ENCODE measurements around the gene BMP8A. TPM values are rescaled to one million over a fixed set of nuclear protein-coding genes. Genes with fewer than 3 reads are reported as not detected.
"Not testable (repeated sequence)": the region's sequence is repeated elsewhere in the genome, so short reads cannot be mapped to it uniquely, and the experiment has no call there.

BMP8A gene
- total RNA-seq, 1 donor from 2014 or later, result not detected

DNA sequence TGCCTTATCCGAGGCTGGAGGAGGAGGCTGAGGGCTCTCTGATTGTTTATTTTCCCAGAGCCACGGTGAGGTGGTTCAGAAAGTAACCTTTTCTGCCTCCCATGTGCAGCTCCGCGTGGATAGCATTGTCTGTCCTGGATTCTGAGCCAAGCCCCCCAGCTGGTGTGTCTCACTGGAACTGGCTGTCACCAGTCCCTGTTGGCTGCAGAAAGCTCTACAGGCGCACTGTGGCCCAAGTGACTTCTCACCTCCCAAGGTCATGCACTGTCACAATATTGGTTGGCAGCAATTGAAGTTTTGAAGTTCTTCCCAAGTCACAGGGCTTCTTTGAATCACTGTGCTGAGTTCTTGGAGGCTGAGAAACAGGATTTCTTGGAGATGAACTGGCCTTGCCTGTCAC lies 8.2 kb downstream of the BMP8A start:
- no peak overlapping the region for H3K4me2 ChIP-seq
- peaks cover 3% of the 10 kb centered on the region for H3K36me3 Mint-ChIP-seq
- DNase-seq (ENCODE audit: low spot score), result no peak
- H3K4me3 ChIP-seq, result no peak overlapping the region
- no peak for TF ChIP-seq EZH2 (IDR thresholded peaks at IDR 0.05)
- no peak for TF ChIP-seq EZH2phosphoT487 (IDR thresholded peaks at IDR 0.05)
- TF ChIP-seq, protein P1, sequence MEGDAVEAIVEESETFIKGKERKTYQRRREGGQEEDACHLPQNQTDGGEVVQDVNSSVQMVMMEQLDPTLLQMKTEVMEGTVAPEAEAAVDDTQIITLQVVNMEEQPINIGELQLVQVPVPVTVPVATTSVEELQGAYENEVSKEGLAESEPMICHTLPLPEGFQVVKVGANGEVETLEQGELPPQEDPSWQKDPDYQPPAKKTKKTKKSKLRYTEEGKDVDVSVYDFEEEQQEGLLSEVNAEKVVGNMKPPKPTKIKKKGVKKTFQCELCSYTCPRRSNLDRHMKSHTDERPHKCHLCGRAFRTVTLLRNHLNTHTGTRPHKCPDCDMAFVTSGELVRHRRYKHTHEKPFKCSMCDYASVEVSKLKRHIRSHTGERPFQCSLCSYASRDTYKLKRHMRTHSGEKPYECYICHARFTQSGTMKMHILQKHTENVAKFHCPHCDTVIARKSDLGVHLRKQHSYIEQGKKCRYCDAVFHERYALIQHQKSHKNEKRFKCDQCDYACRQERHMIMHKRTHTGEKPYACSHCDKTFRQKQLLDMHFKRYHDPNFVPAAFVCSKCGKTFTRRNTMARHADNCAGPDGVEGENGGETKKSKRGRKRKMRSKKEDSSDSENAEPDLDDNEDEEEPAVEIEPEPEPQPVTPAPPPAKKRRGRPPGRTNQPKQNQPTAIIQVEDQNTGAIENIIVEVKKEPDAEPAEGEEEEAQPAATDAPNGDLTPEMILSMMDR (IDR thresholded peaks at IDR 0.05), result no peak
- peaks cover 7% of the 10 kb centered on the region for H3K27me3 Mint-ChIP-seq (ENCODE audit: insufficient read depth, low read depth)
- H3K9me3 Mint-ChIP-seq, result peaks cover 3% of the 10 kb centered on the region
- no peak overlapping the region for H3K9ac ChIP-seq
- no peak overlapping the region for H3K27ac ChIP-seq
- H3K4me3 Mint-ChIP-seq, result no peak overlapping the region
- peaks cover 4% of the 10 kb centered on the region for H3K4me1 Mint-ChIP-seq
- H3K4me1 ChIP-seq, result no peaks in the 10 kb centered on the region
- H3K27ac Mint-ChIP-seq, result no peak overlapping the region
- H3K9me3 ChIP-seq (ENCODE audit: low read depth), result no peaks in the 10 kb centered on the region
- no peaks in the 10 kb centered on the region for H3K79me2 ChIP-seq (ENCODE audit: low read depth)
- no peaks in the 10 kb centered on the region for H4K20me1 ChIP-seq (ENCODE audit: low read depth)
- no peak overlapping the region for H2AFZ ChIP-seq (replicated peaks)
- H3K27me3 ChIP-seq, result peaks cover 14% of the 10 kb centered on the region
- no peaks in the 10 kb centered on the region for H3K36me3 ChIP-seq
- H3F3A ChIP-seq (ENCODE audit: low read depth), result no peaks in the 10 kb centered on the region

DNA sequence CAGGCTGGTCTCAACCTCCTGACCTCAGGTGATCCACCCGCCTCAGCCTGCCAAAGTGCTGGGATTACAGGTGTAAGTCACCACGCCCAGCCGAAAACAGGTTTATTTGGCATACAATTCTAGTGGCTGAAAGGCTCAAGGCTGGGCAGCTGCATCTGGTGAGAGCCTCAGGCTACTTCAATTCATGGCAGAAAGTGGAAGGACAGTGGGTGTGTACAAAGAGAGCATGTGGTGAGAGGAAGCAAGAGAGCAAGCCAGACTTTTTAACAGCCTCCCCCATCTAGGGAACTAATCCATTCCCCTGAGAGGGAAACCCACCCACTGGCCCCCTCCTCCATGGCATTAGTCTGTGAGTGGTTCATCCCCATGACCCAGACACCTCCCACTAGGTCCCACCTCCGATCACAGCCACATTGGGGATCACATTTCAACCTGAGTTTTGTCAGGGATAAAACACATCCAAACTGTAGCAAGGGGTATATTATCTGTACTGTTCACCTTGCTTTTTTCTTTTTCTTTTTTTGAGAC lies 9.5 kb downstream of the BMP8A start:
- Histone ChIP-seq H2AFZ (replicated peaks) (no peak overlapping the region), H3K36me3 (no peaks in the 10 kb centered on the region), H3K27ac (no peak overlapping the region), H3K4me3 (no peak overlapping the region), H3K9ac (no peak overlapping the region), H3F3A (ENCODE audit: low read depth) (no peaks in the 10 kb centered on the region), H3K79me2 (ENCODE audit: low read depth) (no peaks in the 10 kb centered on the region), H3K4me1 (no peaks in the 10 kb centered on the region), H4K20me1 (ENCODE audit: low read depth) (no peaks in the 10 kb centered on the region), H3K27me3 (peaks cover 9% of the 10 kb centered on the region), H3K4me2 (no peak overlapping the region), H3K9me3 (ENCODE audit: low read depth) (no peaks in the 10 kb centered on the region)
- Mint-ChIP-seq H3K36me3 (peaks cover 3% of the 10 kb centered on the region), H3K4me1 (peaks cover 4% of the 10 kb centered on the region), H3K9me3 (peaks cover 3% of the 10 kb centered on the region), H3K27me3 (ENCODE audit: insufficient read depth, low read depth) (peaks cover 6% of the 10 kb centered on the region), H3K27ac (no peak overlapping the region), H3K4me3 (no peak overlapping the region)
- DNase-seq (ENCODE audit: low spot score), result no peak
- TF ChIP-seq EZH2 (IDR thresholded peaks at IDR 0.05) (no peak), EZH2phosphoT487 (IDR thresholded peaks at IDR 0.05) (no peak)
- TF ChIP-seq, protein P1 (IDR thresholded peaks at IDR 0.05), result no peak

DNA sequence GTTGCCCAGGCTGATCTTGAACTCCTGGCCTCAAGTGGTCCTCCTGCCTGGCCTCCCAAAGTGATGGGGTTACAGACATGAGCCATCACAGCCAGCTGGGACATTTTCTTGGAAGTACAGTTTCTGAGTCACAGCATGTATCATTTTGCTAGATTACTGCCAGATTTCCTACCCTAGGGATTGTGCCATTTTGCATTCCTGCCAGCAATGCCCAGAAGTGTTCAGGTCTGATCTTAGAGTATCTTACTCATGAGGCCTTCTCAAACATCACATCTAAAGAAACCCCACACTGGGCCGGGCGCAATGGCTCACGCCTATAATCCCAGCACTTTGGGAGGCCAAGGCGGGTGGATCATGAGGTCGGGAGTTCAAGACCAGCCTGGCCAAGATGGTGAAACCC lies 10.2 kb downstream of the BMP8A start:
- DNase-seq (ENCODE audit: low spot score), result no peak

DNA sequence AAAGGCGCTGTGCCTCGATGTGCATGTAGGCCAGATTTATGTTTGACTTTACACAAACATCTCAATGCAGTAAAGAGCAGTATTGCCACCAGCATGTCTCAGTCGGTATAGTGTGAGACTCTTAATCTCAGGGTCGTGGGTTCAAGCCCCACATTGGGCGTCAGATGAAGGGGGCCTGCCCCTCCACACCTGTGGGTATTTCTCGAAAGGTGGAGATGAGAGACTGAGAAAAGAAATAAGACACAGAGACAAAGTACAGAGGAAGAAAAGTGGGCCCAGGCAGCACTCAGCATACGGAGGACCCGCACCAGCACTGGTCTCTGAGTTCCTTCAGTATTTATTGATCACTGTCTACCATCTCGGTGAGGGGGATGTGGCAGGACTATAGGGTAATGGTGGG lies 13.0 kb downstream of the BMP8A start:
- H3K27me3 Mint-ChIP-seq (ENCODE audit: insufficient read depth, low read depth); H3K9me3 ChIP-seq (ENCODE audit: low read depth); H3F3A ChIP-seq (ENCODE audit: low read depth); H3K27ac ChIP-seq; H3K79me2 ChIP-seq (ENCODE audit: low read depth); H3K27ac Mint-ChIP-seq; H3K27me3 ChIP-seq; H3K36me3 Mint-ChIP-seq; H4K20me1 ChIP-seq (ENCODE audit: low read depth); H3K4me3 ChIP-seq; H3K4me1 ChIP-seq; H3K9me3 Mint-ChIP-seq; H2AFZ ChIP-seq (replicated peaks); H3K36me3 ChIP-seq; H3K4me2 ChIP-seq; H3K9ac ChIP-seq; DNase-seq (ENCODE audit: low spot score); H3K4me3 Mint-ChIP-seq: not testable (repeated sequence)
- H3K4me1 Mint-ChIP-seq, result peaks cover 11% of the 10 kb centered on the region

More for the DNA sequence above, 10.2 kb downstream of the BMP8A start:
- no peak overlapping the region for H3K9ac ChIP-seq
- H3K4me3 ChIP-seq, result no peak overlapping the region
- no peak overlapping the region for H3K27ac Mint-ChIP-seq
- H3F3A ChIP-seq (ENCODE audit: low read depth), result no peaks in the 10 kb centered on the region
- no peak for TF ChIP-seq EZH2phosphoT487 (IDR thresholded peaks at IDR 0.05)
- TF ChIP-seq, protein P1 (IDR thresholded peaks at IDR 0.05), result no peak
- TF ChIP-seq EZH2 (IDR thresholded peaks at IDR 0.05), result no peak
- H4K20me1 ChIP-seq (ENCODE audit: low read depth), result no peaks in the 10 kb centered on the region
- H3K27ac ChIP-seq, result no peak overlapping the region
- H3K4me3 Mint-ChIP-seq, result no peak overlapping the region
- no peaks in the 10 kb centered on the region for H3K79me2 ChIP-seq (ENCODE audit: low read depth)
- H3K9me3 Mint-ChIP-seq, result peaks cover 3% of the 10 kb centered on the region
- no peaks in the 10 kb centered on the region for H3K9me3 ChIP-seq (ENCODE audit: low read depth)
- peaks cover 6% of the 10 kb centered on the region for H3K27me3 Mint-ChIP-seq (ENCODE audit: insufficient read depth, low read depth)
- peaks cover 6% of the 10 kb centered on the region for H3K27me3 ChIP-seq
- H3K4me2 ChIP-seq, result no peak overlapping the region
- H3K36me3 ChIP-seq, result no peaks in the 10 kb centered on the region
- no peaks in the 10 kb centered on the region for H3K4me1 ChIP-seq
- H3K36me3 Mint-ChIP-seq, result peaks cover 3% of the 10 kb centered on the region
- H3K4me1 Mint-ChIP-seq, result peaks cover 4% of the 10 kb centered on the region
- no peak overlapping the region for H2AFZ ChIP-seq (replicated peaks)
